GM23248 (cell line): Measurements from ENCODE around the gene DNAJC2. TPM values are rescaled to one million over a fixed set of nuclear protein-coding genes. Genes with fewer than 3 reads are reported as not detected.
"Not testable (repeated sequence)": the region's sequence is repeated elsewhere in the genome, so short reads cannot be mapped to it uniquely, and the experiment has no call there.

Experiments
- DNase-seq: peaks from one replicate; pipeline ENCODE4 v3.0.0-alpha.2; 2015
- H2AFZ ChIP-seq: fragments of 200-600 bp; sonication (generic); 2 replicates; pipeline ENCODE4 v1.6.1; 2016; ENCODE audit warnings: antibody characterized with exemption
- H3F3A ChIP-seq: fragments of 200-600 bp; sonication (generic); 2 replicates; pipeline ENCODE4 v1.6.1; 2016; ENCODE audit warnings: mild to moderate bottlenecking, antibody characterized with exemption, mixed run types; ENCODE audit not compliant: insufficient read depth
- H3K27ac ChIP-seq: fragments of 200-600 bp; sonication (generic); 2 replicates; pipeline ENCODE4 v1.5.1; 2016; ENCODE audit warnings: mild to moderate bottlenecking
- H3K27me3 ChIP-seq: fragments of 200-600 bp; sonication (generic); replicated peaks from 2 replicates; pipeline ENCODE4 v1.6.1; 2016; ENCODE audit warnings: mild to moderate bottlenecking; ENCODE audit not compliant: insufficient read depth
- H3K36me3 ChIP-seq: fragments of 200-600 bp; sonication (generic); 2 replicates; pipeline ENCODE4 v1.6.1; 2016; ENCODE audit warnings: low read depth, mild to moderate bottlenecking
- H3K4me1 ChIP-seq: fragments of 200-600 bp; sonication (generic); 2 replicates; pipeline ENCODE4 v1.6.1; 2016; ENCODE audit warnings: mild to moderate bottlenecking; ENCODE audit not compliant: insufficient read depth
- H3K4me2 ChIP-seq: fragments of 200-600 bp; sonication (generic); one replicate; pipeline ENCODE4 v1.6.1; 2016; ENCODE audit warnings: mild to moderate bottlenecking; ENCODE audit not compliant: unreplicated experiment
- H3K4me3 ChIP-seq: fragments of 200-600 bp; sonication (generic); 2 replicates; pipeline ENCODE4 v1.5.1; 2016; ENCODE audit warnings: mild to moderate bottlenecking
- H3K79me2 ChIP-seq: fragments of 200-600 bp; sonication (generic); 2 replicates; pipeline ENCODE4 v1.6.1; 2016; ENCODE audit warnings: mild to moderate bottlenecking; ENCODE audit not compliant: insufficient read depth
- H3K9ac ChIP-seq: fragments of 200-600 bp; sonication (generic); 2 replicates; pipeline ENCODE4 v1.6.1; 2016; ENCODE audit warnings: mild to moderate bottlenecking
- H3K9me2 ChIP-seq: fragments of 200-600 bp; sonication (generic); 2 replicates; pipeline ENCODE4 v1.6.1; 2016; ENCODE audit warnings: mixed run types, mild to moderate bottlenecking, moderate library complexity; ENCODE audit not compliant: insufficient read depth
- H3K9me3 ChIP-seq: fragments of 200-600 bp; sonication (generic); one replicate; pipeline ENCODE4 v1.6.1; 2017; ENCODE audit warnings: low read depth
- H4K20me1 ChIP-seq: fragments of 200-600 bp; sonication (generic); 2 replicates; pipeline ENCODE4 v1.6.0; 2016; ENCODE audit not compliant: insufficient read depth
- EZH2 ChIP-seq: fragments of 200-600 bp; sonication (generic); IDR thresholded peaks from 2 replicates; pipeline ENCODE4 v1.6.1; 2018; ENCODE audit warnings: antibody characterized with exemption, mild to moderate bottlenecking; ENCODE audit not compliant: insufficient read depth, poor library complexity, severe bottlenecking
- EZH2phosphoT487 ChIP-seq: fragments of 200-600 bp; sonication (generic); IDR thresholded peaks from 2 replicates; pipeline ENCODE4 v1.6.1; 2018; ENCODE audit warnings: antibody characterized with exemption, moderate library complexity, mild to moderate bottlenecking, low read depth; ENCODE audit not compliant: insufficient read depth
- WGBS, 2 experiments: methylation state at CpG; one replicate each; pipeline ENCODE4 v1.1.6; 2015 to 2017; ENCODE audit warnings: low lambda C conversion rate in 2 of 2, low coverage in 1 of 2; ENCODE audit errors: missing lambda C conversion rate in 2 of 2; 5-methylcytosine and 5-hydroxymethylcytosine counted together
- in situ Hi-C: fragments of 300-500 bp; cut with MboI; formaldehyde crosslinking; loops from 2 replicates; pipeline ENCODE4 v1.15.0; 2020
- polyA plus RNA-seq: library from polyadenylated mRNA; unstranded; fragments of >200 nt; fragmentation: Nextera tagmentation; extraction: Ambion mirVana; gene quantifications from 2 replicates; pipeline ENCODE4 v1.2.1, GENCODE V29; 2016
- total RNA-seq: library from RNA; depleted of rRNA; stranded (reverse); fragments of >200 nt; shearing (Covaris generic); gene quantifications from 2 replicates; pipeline ENCODE4 v1.2.3, GENCODE V29; 2014

The DNAJC2 gene
- total and polyA plus RNA-seq, 2 experiments from 2014 or later, result 19.3 to 36.6 TPM

- in situ Hi-C loops, result no loop called here
- TF ChIP-seq EZH2, result no peak
- Histone ChIP-seq H3K9me2 (no peaks in the 10 kb centered on the region), H4K20me1 (no peaks in the 10 kb centered on the region), H2AFZ (peak overlapping the region; percentile 94), H3K9me3 (no peaks in the 10 kb centered on the region), H3K9ac (peak overlapping the region; percentile 96), H3K4me2 (peak overlapping the region; percentile 99), H3K27ac (peak overlapping the region; percentile 92), H3K4me1 (peaks cover 19% of the 10 kb centered on the region), H3K79me2 (peaks cover 41% of the 10 kb centered on the region), H3F3A (peaks cover 16% of the 10 kb centered on the region), H3K36me3 (peaks cover 19% of the 10 kb centered on the region), H3K27me3 (no peaks in the 10 kb centered on the region), H3K4me3 (peak overlapping the region; percentile 90)
- WGBS, 2 experiments, result 1% methylated on average over 7 of the region's 7 CpGs
- no peak for DNase-seq
Observed at GRCh38 chr7:103297837-103298179, 46.8 kb downstream of the DNAJC2 start.

- Histone ChIP-seq H3F3A (peaks cover 9% of the 10 kb centered on the region), H3K4me2 (peak within 1 kb of the TSS; percentile 99), H3K79me2 (peaks cover 41% of the 10 kb centered on the region), H3K4me1 (peaks cover 19% of the 10 kb centered on the region), H3K9ac (peak within 1 kb of the TSS; percentile 96), H3K27me3 (no peaks in the 10 kb centered on the region), H2AFZ (peak within 1 kb of the TSS; percentile 94), H3K9me3 (no peaks in the 10 kb centered on the region), H3K27ac (peak within 1 kb of the TSS; percentile 92), H3K9me2 (no peaks in the 10 kb centered on the region), H3K36me3 (peaks cover 12% of the 10 kb centered on the region; the same call in 1 of the 2 replicates), H3K4me3 (peak within 1 kb of the TSS; percentile 90), H4K20me1 (no peaks in the 10 kb centered on the region)
- in situ Hi-C loops, result no loop called here
- peak; percentile 93 for DNase-seq
- TF ChIP-seq EZH2phosphoT487 (no peak), EZH2 (no peak)
- WGBS, 2 experiments, result 2 to 3% methylated on average over 52 of the region's 52 CpGs
Observed at GRCh38 chr7:103296901-103297836, 47.4 kb downstream of the DNAJC2 start, which contains the start of gene PMPCB. PMPCB (plus strand) TSS chr7:103297435; CDS start chr7:103297460, 25 bp downstream.

GRCh38 chr7:103293526-103293925 is 51.0 kb downstream of the DNAJC2 start:
- Histone ChIP-seq H4K20me1 (no peaks in the 10 kb centered on the region), H3K9me2 (no peaks in the 10 kb centered on the region), H3K9me3 (no peaks in the 10 kb centered on the region), H3F3A (peaks cover 9% of the 10 kb centered on the region), H3K27ac (no peak overlapping the region), H3K9ac (no peak overlapping the region), H3K27me3 (no peaks in the 10 kb centered on the region), H3K4me3 (no peak overlapping the region), H3K36me3 (no peaks in the 10 kb centered on the region), H3K4me2 (no peak overlapping the region), H3K79me2 (peaks cover 11% of the 10 kb centered on the region), H2AFZ (no peak overlapping the region), H3K4me1 (peaks cover 11% of the 10 kb centered on the region)
- TF ChIP-seq EZH2phosphoT487 (no peak), EZH2 (no peak)
- in situ Hi-C loops, result no loop called here
- whole genome bisulfite sequencing, 2 experiments, result 95% methylated on average over 1 of the region's 1 CpG
- no peak for DNase-seq

- Histone ChIP-seq H2AFZ (no peak overlapping the region), H3K4me1 (0 out of 2 replicates have a peak, but pooled peaks cover 5% of the 10 kb centered on the region), H3K27me3 (no peaks in the 10 kb centered on the region), H3K79me2 (no peaks in the 10 kb centered on the region), H3K27ac (no peak overlapping the region), H3K9me3 (no peaks in the 10 kb centered on the region), H3K9me2 (no peaks in the 10 kb centered on the region), H3K4me3 (no peak overlapping the region), H4K20me1 (no peaks in the 10 kb centered on the region), H3K4me2 (no peak overlapping the region), H3K9ac (no peak overlapping the region), H3F3A (no peaks in the 10 kb centered on the region), H3K36me3 (no peaks in the 10 kb centered on the region)
- WGBS, 2 experiments, result 3 to 5% methylated on average over 3 of the region's 3 CpGs
- no peak for TF ChIP-seq EZH2phosphoT487
- no peak for TF ChIP-seq EZH2
- DNase-seq, result no peak
- in situ Hi-C loops, result no loop called here
Observed at GRCh38 chr7:103292122-103292521, 52.4 kb downstream of the DNAJC2 start.

GRCh38 chr7:103282802-103283427 is 61.7 kb downstream of the DNAJC2 start:
- H3K27ac ChIP-seq, H3F3A ChIP-seq, H3K36me3 ChIP-seq, DNase-seq, H3K79me2 ChIP-seq, H3K4me3 ChIP-seq, H2AFZ ChIP-seq, H3K27me3 ChIP-seq, H4K20me1 ChIP-seq, H3K9ac ChIP-seq, H3K9me2 ChIP-seq, H3K9me3 ChIP-seq, H3K4me2 ChIP-seq, H3K4me1 ChIP-seq, in situ Hi-C loops: not testable (repeated sequence)
- 42% methylated on average over 3 of the region's 3 CpGs for WGBS, 2 experiments

GRCh38 chr7:103280803-103281155 is 63.8 kb downstream of the DNAJC2 start:
- H3K27me3 ChIP-seq, H3K27ac ChIP-seq, H3F3A ChIP-seq, H3K4me1 ChIP-seq, H3K9me3 ChIP-seq, in situ Hi-C loops, H3K9me2 ChIP-seq, H4K20me1 ChIP-seq, H3K79me2 ChIP-seq, H3K36me3 ChIP-seq: not testable (repeated sequence)
- H3K4me3 ChIP-seq, result peak overlapping the region; percentile 80
- DNase-seq, result peak; percentile 42
- H3K4me2 ChIP-seq, result peak overlapping the region; percentile 86
- peak overlapping the region; percentile 84 for H2AFZ ChIP-seq
- peak overlapping the region; percentile 75 for H3K9ac ChIP-seq
- WGBS, 2 experiments, result 3 to 4% methylated on average over 25 of the region's 25 CpGs
